ENCODE results near the gene AMIGO2.

The AMIGO2 gene

GRCh38 chr12:47114481-47114892 is 34.7 kb upstream of the AMIGO2 start:
- H3K27ac ChIP-seq = no peak overlapping the region
- TF ChIP-seq, protein P1, sequence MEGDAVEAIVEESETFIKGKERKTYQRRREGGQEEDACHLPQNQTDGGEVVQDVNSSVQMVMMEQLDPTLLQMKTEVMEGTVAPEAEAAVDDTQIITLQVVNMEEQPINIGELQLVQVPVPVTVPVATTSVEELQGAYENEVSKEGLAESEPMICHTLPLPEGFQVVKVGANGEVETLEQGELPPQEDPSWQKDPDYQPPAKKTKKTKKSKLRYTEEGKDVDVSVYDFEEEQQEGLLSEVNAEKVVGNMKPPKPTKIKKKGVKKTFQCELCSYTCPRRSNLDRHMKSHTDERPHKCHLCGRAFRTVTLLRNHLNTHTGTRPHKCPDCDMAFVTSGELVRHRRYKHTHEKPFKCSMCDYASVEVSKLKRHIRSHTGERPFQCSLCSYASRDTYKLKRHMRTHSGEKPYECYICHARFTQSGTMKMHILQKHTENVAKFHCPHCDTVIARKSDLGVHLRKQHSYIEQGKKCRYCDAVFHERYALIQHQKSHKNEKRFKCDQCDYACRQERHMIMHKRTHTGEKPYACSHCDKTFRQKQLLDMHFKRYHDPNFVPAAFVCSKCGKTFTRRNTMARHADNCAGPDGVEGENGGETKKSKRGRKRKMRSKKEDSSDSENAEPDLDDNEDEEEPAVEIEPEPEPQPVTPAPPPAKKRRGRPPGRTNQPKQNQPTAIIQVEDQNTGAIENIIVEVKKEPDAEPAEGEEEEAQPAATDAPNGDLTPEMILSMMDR (conservative IDR thresholded peaks at IDR 0.05) = no peak

- TF ChIP-seq, protein P1 (conservative IDR thresholded peaks at IDR 0.05) = no peak
- no peak overlapping the region for H3K27ac ChIP-seq
Observed at GRCh38 chr12:47112679-47113078, 32.9 kb upstream of the AMIGO2 start.

- H3K27ac ChIP-seq = no peak overlapping the region
Observed at GRCh38 chr12:47111854-47112253, 32.1 kb upstream of the AMIGO2 start.

DNA sequence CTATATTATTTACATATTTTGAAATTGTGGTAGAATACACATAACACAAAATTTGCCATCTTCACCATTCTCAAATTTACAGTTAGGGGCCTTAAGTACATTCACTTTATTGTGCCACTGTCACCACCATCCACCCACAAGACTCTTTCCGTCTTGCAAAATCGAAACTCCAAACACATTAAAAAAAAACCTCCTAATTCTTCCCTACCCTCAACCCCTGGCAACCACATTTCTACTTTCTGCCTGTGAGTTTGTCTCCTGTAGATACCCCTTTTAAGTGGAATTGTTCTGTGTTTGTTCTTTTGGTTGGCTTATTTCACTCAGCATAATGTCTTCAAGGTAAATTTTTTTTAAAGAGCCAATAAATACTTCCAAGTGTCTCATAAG is 31.6 kb upstream of the AMIGO2 start:
- TF ChIP-seq, protein P1 (conservative IDR thresholded peaks at IDR 0.05) = no peak
- H3K27ac ChIP-seq = no peak overlapping the region

More at GRCh38 chr12:47111854-47112253, 32.1 kb upstream of the AMIGO2 start:
- TF ChIP-seq, protein P1 (conservative IDR thresholded peaks at IDR 0.05) = no peak

DNA sequence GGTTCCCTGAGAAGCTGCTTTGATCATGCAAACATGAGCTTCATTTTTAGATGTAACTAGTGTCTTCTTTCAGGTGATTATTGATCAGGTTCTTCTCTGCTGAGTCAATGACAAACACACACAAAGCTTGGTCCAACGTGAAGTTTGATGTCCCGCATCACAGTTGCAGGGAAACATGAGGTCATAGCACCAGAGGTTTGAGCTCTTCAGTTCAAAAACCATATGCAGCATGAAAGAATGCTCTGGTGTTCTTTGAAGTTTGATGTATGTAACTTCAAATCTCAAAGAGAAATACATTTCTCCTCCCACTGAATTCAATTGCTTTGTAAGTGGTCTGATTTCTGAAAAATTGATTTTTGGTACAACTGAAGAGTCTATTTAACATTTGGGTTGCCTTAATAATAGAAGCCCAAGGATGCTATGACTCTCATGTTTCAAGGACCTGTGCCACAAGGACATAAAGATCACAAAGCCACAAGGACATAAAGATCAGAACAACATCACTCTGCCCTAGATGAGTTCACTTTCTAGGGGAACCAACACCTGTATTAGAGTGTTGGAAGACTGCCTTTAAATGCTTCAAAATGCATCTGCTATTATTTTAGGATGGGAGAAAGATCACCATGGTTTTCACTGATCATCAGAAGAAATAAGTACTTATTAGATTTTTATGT is 31.1 kb upstream of the AMIGO2 start:
- TF ChIP-seq, protein P1 (conservative IDR thresholded peaks at IDR 0.05) = no peak
- peak overlapping the region; percentile 6; the same call in 1 of the 2 replicates for H3K27ac ChIP-seq

GRCh38 chr12:47110011-47110541 is 30.3 kb upstream of the AMIGO2 start:
- peak overlapping the region; percentile 6; the same call in 1 of the 2 replicates for H3K27ac ChIP-seq
- TF ChIP-seq, protein P1 (conservative IDR thresholded peaks at IDR 0.05) = no peak

DNA sequence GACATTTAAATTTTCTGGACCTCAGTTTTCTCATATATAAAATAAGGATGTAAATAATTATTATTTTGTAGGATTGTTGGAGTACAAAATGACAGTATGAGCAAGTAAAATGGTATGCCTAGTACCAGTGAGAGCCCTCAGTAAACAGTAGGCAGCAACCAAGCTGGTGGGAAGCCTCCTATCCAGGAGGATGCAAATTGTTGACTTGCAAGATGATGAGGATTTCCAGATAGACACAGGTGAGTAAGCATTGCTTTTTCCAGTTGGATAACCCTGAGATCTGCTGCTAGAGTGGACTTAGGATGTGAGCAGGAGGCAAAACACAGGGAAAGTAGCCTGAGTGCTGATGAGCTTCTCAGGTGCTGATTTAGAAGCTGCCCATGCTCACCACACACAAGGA is 28.2 kb upstream of the AMIGO2 start:
- no peak overlapping the region for H3K27ac ChIP-seq
- TF ChIP-seq, protein P1 (conservative IDR thresholded peaks at IDR 0.05) = no peak

Measured in VCaP (cell line).